Hematopoietic multipotent progenitor cell (in vitro differentiated cells): ENCODE measurements around the gene IL4R. TPM values are rescaled to one million over a fixed set of nuclear protein-coding genes. Genes with fewer than 3 reads are reported as not detected.
"Not testable (repeated sequence)": the region's sequence is repeated elsewhere in the genome, so short reads cannot be mapped to it uniquely, and the experiment has no call there.

Experiments
- DNase-seq, 3 donors: peaks; one replicate each; pipeline ENCODE4 v3.0.0-alpha.2; 2011 to 2015; ENCODE audit warnings: low read depth in 2 of 3, low spot score in 2 of 3
- total RNA-seq: library from RNA; depleted of rRNA; stranded (reverse); fragments of >200 nt; gene quantifications from one replicate; pipeline ENCODE4 v1.2.3, GENCODE V29; 2012

Gene IL4R
- 20.5 TPM for total RNA-seq

GRCh38 chr16:27313422-27314160 is at the start of gene IL4R:
Gene IL4R, plus strand, starts transcription at chr16:27313974. Its CDS starts 26,230 bp downstream, at chr16:27340204.
- peak; percentile 25 to 43 (median 31) for DNase-seq

- DNase-seq: no peak
Measured at GRCh38 chr16:27264151-27264550, 49.6 kb upstream of the IL4R start.

DNA sequence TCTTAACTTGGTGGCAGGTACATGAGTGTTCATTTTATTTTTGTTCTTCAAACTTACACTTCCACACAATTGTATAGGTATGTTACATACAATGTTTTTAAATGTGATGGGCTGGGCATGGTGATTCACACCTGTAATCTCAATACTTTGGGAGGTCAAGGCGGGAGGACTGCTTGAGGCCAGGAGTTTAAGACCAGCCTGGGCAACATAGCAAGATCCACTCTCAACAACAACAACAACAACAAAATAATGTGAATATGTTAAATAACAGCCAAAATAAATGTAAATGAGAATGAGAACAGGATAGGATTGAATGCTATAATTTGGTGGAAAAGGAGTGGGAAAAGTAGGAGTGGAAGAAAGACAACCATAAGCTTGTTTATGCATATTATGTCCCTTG is 47.8 kb upstream of the IL4R start:
- no peak for DNase-seq

GRCh38 chr16:27267037-27267677 is 46.6 kb upstream of the IL4R start:
- DNase-seq: peak in 1 of 3 donors; percentile 22

DNA sequence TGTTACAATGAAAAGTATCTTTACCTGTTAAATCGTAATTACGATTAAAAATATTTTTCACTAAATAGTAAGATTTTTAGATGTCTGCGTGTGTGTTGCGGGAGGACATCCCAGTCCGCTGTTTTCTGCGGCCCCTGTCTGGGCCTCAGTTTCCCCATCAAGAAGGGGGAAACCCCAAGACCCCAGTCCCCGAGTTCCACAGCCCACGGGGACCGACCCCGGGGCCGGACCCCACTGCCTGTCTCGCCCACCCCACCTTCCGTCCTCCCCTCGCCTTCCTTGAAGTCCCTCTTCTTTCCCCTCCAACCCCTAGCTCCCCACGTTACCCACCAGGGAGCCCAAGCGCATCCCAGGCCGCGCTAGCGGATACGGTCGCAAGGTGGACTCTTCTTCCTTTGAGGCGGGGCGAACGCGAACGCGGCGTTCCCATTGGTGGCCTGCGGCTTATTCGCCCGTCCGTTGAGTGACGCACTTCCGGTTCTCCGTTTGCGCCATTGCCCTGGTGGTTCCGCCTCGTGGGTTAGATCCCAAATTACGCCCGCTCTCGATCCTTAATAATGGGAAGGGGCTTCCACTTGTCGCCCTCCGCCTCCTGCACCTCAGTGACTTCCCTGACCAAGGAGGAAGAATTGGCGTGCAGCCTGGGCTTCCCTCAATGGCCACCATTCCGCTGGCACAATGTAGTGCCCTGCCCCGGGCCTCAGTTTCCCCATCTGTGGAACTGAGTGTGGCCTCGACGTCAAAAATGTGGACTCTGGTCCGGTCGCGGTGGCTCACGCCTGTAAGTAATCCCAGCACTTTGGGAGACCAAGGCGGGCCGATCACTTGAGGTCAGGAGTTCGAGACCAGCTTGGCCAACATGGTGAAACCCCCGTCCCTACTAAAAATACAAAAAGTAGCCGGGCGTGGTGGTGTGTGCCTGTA is 45.1 kb upstream of the IL4R start, which contains the start of gene NSMCE1:
NSMCE1 (minus strand) TSS at position 397 of the 924 bp plus-strand sequence. CDS start 11,202 bp downstream, outside the sequence.
- peak; percentile 85 to 98 (median 97) for DNase-seq

DNA sequence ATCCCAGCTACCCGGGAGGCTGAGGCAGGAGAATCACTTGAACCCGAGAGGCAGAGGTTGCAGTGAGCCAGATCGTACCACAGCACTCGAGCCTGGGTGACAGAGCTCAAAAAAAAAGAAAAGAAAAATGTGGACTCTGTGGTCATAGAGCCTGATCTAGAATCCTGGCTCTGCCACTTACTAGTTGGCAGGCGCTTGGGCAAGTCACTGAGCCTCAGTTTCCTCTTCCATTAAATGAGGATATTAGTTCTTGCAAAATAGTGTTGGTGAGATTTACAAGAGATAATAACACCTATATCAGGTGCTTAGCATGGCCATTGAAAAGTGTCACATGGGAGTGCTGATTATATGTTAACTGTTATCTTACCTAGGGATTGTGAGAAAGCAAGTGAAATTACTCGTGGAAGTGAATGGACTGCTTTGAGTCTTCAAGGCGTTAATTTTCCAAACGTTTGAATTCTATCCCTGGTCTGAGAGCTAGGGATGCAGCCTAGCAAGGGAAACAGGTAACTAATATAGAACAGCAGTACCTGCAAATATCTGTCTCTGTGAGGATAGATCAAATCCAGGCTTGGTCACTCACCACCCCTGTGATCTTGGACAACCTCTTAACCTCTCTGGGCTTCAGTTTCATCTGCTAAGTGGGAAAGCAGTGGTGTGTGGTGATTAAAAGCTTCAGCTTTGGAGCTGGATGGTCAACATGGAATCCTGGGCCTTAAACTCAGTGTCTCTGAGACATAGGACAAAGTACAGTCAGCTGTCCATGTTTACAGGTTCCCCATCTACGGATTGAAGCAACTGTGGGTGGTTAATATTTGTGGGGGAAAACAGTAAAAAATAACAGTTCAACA is 44.2 kb upstream of the IL4R start:
- no peak for DNase-seq

- DNase-seq: no peak
Measured at GRCh38 chr16:27270349-27270748, 43.4 kb upstream of the IL4R start.

- no peak for DNase-seq
Measured at GRCh38 chr16:27272076-27272475, 41.7 kb upstream of the IL4R start.

GRCh38 chr16:27272697-27273096 is 41.1 kb upstream of the IL4R start:
- not testable (repeated sequence) for DNase-seq

DNA sequence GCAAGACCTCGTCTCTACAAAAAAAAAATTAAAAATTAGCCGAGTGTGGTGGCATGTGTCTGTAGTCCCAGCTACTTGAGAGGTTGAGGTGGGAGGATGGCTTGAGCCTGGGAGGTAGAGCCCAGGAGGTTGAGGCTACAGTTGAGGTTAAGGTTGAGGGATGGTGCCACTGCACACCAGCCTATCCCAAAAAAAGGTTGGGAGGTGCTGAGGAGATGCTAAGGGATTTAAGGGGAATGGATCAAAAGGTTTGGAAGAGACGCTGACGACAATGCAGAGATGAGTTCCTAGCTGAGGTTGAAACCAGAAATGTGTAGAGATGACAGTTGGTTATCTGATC is 40.5 kb upstream of the IL4R start:
- no peak for DNase-seq

GRCh38 chr16:27273670-27274423 is 39.9 kb upstream of the IL4R start:
- no peak for DNase-seq

- DNase-seq: not testable (repeated sequence)
Measured at GRCh38 chr16:27274424-27274874, 39.3 kb upstream of the IL4R start.

- no peak for DNase-seq
Measured at GRCh38 chr16:27275394-27275793, 38.4 kb upstream of the IL4R start.

DNA sequence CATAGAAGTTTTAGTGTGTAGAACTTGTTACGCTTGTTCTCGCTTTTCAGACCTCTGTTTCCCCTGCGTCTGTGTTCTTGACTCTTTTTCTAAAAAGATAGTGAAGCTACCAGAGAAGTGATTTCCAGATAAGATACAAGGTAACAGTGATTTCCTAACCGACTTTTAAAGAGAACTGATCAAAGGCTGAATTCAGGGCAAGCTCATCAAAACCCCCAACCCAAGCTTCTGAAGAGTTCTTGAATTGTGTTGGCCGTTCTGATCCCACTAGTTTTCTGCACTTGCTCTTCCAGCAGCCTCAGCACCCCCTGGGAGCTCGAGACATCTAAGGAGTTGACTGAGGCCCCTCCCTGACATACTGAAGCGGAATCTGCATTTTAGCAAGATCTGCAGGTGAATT is 32.5 kb upstream of the IL4R start:
- no peak for DNase-seq

GRCh38 chr16:27284865-27285675 is 28.7 kb upstream of the IL4R start:
- no peak for DNase-seq

DNA sequence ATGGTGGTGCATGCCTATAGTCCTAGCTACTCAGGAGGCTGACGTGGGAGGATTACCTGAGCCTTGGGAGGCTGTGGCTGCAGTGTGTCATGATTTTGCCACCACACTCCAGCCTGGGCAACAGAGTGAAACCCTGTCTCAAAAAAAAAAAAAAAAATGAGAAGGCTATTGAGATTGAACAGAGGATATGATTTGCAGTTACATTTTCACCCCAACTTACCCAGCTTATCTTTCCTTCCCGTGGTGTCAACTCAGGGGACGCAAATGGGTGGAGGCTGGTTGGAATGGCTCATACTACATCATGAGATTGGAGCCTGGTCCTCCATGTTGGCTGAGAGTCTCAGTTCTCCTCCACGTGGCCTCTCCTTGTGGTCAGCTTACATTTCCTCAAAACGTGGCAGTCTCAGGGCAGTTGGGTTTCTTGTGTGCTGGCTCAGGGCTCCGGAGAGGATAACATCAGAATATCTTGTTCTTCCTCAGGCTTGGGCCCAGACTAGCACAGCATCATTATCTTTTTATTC is 28.0 kb upstream of the IL4R start:
- peak in 1 of 3 donors; percentile 50 for DNase-seq

DNA sequence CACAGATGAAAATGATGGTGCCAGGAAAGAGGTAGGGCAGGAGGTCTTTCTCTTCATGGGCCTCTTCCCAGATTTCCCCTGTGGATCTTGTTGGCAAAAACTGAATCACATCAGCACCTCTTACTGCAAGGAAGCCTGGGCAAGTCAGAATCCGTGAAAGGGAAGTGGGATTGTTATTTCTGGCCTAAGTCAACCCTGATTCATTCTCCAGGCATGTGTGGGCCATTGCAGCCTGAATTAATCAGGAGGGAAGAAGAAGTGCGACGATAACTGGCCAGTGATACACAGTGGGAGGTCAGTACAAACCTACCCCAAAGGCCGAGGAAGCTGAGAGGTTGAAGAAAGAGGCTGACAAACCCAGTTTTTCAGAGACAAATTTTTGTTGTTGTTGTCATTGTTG is 27.3 kb upstream of the IL4R start:
- no peak for DNase-seq

DNA sequence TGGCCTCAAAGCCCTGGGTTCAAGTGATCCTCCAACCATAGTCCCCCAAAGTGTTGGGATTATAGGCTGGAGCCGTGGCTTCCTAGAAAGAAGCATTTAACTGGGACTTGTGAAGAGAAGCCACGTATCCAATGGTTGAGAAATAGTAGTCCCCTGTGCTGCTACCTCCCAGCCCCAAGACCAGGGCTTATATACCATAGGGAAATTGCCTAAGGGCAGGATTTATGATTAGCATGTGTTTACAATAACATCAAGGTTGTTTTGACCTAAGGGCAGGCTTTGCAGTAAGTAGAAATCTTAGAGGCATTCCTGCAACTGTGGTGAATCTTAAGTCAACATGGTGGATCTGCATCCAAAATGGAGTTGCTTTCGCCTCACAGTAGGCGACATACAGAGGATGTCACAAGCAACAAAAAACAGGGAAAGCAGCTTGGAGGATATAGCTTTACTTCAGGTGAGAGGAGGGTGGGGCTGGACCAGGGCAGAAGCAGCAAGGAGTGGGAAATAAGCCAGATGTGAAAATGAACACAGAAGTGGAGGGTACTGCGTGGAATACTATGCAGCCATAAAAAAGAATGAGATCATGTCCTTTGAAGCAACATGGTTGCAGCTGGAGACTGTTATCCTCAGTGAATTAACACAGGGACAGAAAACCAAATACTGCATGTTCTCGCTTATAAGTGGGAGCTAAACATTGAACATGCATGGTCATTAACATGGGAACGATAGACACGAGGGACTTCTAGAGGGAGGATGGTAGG is 26.5 kb upstream of the IL4R start:
- DNase-seq: no peak
